ENCODE data around the gene SLC26A3.

SLC26A3 gene

DNA sequence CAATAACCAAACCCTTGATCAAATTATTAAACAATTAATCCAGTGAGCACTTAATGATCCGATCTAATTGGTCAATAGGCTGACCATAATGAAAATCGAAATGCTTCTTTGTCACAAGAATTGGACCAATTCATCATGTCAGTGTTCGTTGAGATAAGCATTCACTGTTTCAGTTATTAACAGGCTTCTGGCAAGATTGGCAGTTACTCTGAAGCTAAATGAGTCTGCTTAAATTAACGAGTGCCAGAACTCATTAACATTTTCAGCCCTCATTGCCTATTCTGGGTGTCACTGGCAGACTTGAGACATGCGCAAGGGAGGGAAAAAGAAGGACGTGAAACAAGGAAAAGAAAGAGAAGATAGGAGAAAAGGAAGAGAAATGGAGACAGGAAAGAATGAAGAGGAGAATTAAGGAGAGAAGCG lies 30.7 kb upstream of the SLC26A3 start:
- TF ChIP-seq CTCF (IDR thresholded peaks at IDR 0.05; ENCODE audit: low read depth, low read length, missing control alignments): no peak
- DNase-seq (ENCODE audit: low read depth): no peak
- H3K4me3 ChIP-seq (ENCODE audit: low read depth, low read length): no peak overlapping the region

- no peak overlapping the region for H3K4me3 ChIP-seq (ENCODE audit: low read depth, low read length)
- DNase-seq (ENCODE audit: low read depth): no peak
- TF ChIP-seq CTCF (IDR thresholded peaks at IDR 0.05; ENCODE audit: low read depth, low read length, missing control alignments): no peak
Measured at GRCh38 chr7:107830420-107830819, 27.4 kb upstream of the SLC26A3 start.

DNA sequence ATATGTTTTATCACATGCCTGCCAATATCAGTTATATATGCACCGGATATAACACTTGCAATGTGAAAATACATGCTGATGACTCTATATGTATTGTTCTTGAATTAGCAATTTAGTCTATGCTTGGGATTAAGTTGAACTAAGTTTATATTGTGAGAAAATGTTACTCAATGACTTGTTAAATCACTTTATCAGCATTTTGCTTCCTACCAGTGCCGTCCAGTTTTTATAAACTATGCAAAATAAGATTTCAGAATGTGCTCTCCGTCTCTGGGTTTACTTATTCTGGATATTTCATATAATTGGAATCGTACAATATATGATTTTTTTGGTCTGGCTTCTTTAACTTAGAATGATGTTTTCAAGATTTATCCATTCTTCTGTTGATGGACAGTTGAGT lies 25.5 kb upstream of the SLC26A3 start:
- TF ChIP-seq CTCF (IDR thresholded peaks at IDR 0.05; ENCODE audit: low read depth, low read length, missing control alignments): no peak
- no peak for DNase-seq (ENCODE audit: low read depth)
- H3K4me3 ChIP-seq (ENCODE audit: low read depth, low read length): no peak overlapping the region

- no peak overlapping the region for H3K4me3 ChIP-seq (ENCODE audit: low read depth, low read length)
- no peak for TF ChIP-seq CTCF (IDR thresholded peaks at IDR 0.05; ENCODE audit: low read depth, low read length, missing control alignments)
- no peak for DNase-seq (ENCODE audit: low read depth)
Measured at GRCh38 chr7:107827501-107827900, 24.5 kb upstream of the SLC26A3 start.

GRCh38 chr7:107826451-107826850 lies 23.4 kb upstream of the SLC26A3 start:
- no peak for DNase-seq (ENCODE audit: low read depth)
- TF ChIP-seq CTCF (IDR thresholded peaks at IDR 0.05; ENCODE audit: low read depth, low read length, missing control alignments): no peak
- H3K4me3 ChIP-seq (ENCODE audit: low read depth, low read length): no peak overlapping the region

DNA sequence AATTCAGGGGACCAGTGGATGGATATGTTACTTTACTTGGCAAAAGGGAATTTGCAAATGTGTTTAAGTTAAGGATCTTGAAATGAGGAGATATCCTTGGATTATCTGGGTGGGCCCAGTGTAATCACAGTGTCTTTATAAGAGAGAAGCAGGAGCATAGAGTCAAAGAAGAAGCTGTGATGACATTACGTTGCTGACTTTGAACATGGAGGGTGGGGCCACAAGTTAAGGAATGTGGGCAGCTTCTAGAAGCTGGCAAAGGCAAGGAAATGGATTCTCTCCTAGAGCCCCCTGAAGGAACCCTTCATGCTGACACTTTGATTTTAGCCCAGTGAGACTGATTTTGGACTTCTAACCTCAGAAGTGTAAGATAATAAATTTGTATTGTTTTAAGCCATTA lies 21.8 kb upstream of the SLC26A3 start:
- no peak for DNase-seq (ENCODE audit: low read depth)
- TF ChIP-seq CTCF (IDR thresholded peaks at IDR 0.05; ENCODE audit: low read depth, low read length, missing control alignments): no peak
- H3K4me3 ChIP-seq (ENCODE audit: low read depth, low read length): no peak overlapping the region

- H3K4me3 ChIP-seq (ENCODE audit: low read depth, low read length): no peak overlapping the region
- TF ChIP-seq CTCF (IDR thresholded peaks at IDR 0.05; ENCODE audit: low read depth, low read length, missing control alignments): no peak
- DNase-seq (ENCODE audit: low read depth): no peak
Measured at GRCh38 chr7:107818622-107819021, 15.6 kb upstream of the SLC26A3 start.
